ENCODE measurements around the gene TMEM181.
"Not testable (repeated sequence)": the region's sequence is repeated elsewhere in the genome, so short reads cannot be mapped to it uniquely, and the experiment has no call there.

TMEM181 gene

GRCh38 chr6:158599635-158600034, 39.7 kb downstream of the TMEM181 start:
- no peak for DNase-seq (ENCODE audit: low read depth)

- DNase-seq (ENCODE audit: low read depth) = no peak
Observed at GRCh38 chr6:158603261-158604047, 43.6 kb downstream of the TMEM181 start.

- DNase-seq (ENCODE audit: low read depth) = no peak
Observed at GRCh38 chr6:158604048-158604406, 44.1 kb downstream of the TMEM181 start.

- peak; percentile 14 for DNase-seq (ENCODE audit: low read depth)
Observed at GRCh38 chr6:158605266-158605878, 45.5 kb downstream of the TMEM181 start.

GRCh38 chr6:158606011-158606410, 46.1 kb downstream of the TMEM181 start:
- not testable (repeated sequence) for DNase-seq (ENCODE audit: low read depth)

- no peak for DNase-seq (ENCODE audit: low read depth)
Observed at GRCh38 chr6:158606935-158607334, 47.0 kb downstream of the TMEM181 start.

- DNase-seq (ENCODE audit: low read depth) = no peak
Observed at GRCh38 chr6:158607411-158608170, 47.7 kb downstream of the TMEM181 start.

- DNase-seq (ENCODE audit: low read depth) = no peak
Observed at GRCh38 chr6:158608221-158608620, 48.3 kb downstream of the TMEM181 start.

GRCh38 chr6:158609455-158610155, 49.7 kb downstream of the TMEM181 start:
- no peak for DNase-seq (ENCODE audit: low read depth)

GRCh38 chr6:158610319-158610968, 50.6 kb downstream of the TMEM181 start:
- DNase-seq (ENCODE audit: low read depth) = no peak

GRCh38 chr6:158611039-158611438, 51.1 kb downstream of the TMEM181 start:
- DNase-seq (ENCODE audit: low read depth) = no peak

- no peak for DNase-seq (ENCODE audit: low read depth)
Observed at GRCh38 chr6:158611541-158612370, 51.9 kb downstream of the TMEM181 start.

GRCh38 chr6:158614606-158615005, 54.7 kb downstream of the TMEM181 start:
- not testable (repeated sequence) for DNase-seq (ENCODE audit: low read depth)

- not testable (repeated sequence) for DNase-seq (ENCODE audit: low read depth)
Observed at GRCh38 chr6:158618289-158618688, 58.4 kb downstream of the TMEM181 start.

- DNase-seq (ENCODE audit: low read depth) = no peak
Observed at GRCh38 chr6:158619922-158620801, 60.3 kb downstream of the TMEM181 start.

GRCh38 chr6:158620963-158621693, 61.2 kb downstream of the TMEM181 start:
- DNase-seq (ENCODE audit: low read depth) = no peak

- DNase-seq (ENCODE audit: low read depth) = no peak
Observed at GRCh38 chr6:158621694-158622544, 62.0 kb downstream of the TMEM181 start.

GRCh38 chr6:158622545-158623190, 62.8 kb downstream of the TMEM181 start:
- DNase-seq (ENCODE audit: low read depth) = no peak
